Measurements from ENCODE around the gene PDIA5. TPM values are rescaled to one million over a fixed set of nuclear protein-coding genes. Genes with fewer than 3 reads are reported as not detected.

Gene PDIA5
- total RNA-seq, 1 experiment from 2014 or later = 24.3 TPM

GRCh38 chr3:123116116-123116515 is 49.3 kb downstream of the PDIA5 start:
- no peak overlapping the region for H4K5ac ChIP-seq (ENCODE audit: insufficient read length, low read depth, low read length)
- no peak overlapping the region for H2AK5ac ChIP-seq (ENCODE audit: insufficient read length, low read length)
- no peak overlapping the region for H2BK5ac ChIP-seq (ENCODE audit: insufficient read length, low read length)
- H3K79me2 ChIP-seq (ENCODE audit: insufficient read depth, low read length) = no peaks in the 10 kb centered on the region
- no peak overlapping the region for H3K56ac ChIP-seq (ENCODE audit: insufficient read length, low read depth, low read length)
- Mint-ChIP-seq H3K4me3 (no peak overlapping the region), H3K27ac (peak overlapping the region in 1 of 3 experiments; percentile 70; a peak in 1 of 7 replicates), H3K27me3 (ENCODE audit: low read depth) (no peaks in the 10 kb centered on the region), H3K4me1 (peaks cover 5 to 7% of the 10 kb centered on the region in 2 experiments), H3K36me3 (ENCODE audit: insufficient read depth in 1 of 3, low read depth in 3 of 3) (peaks cover 15 to 50% (median 20%) of the 10 kb centered on the region in 3 experiments), H3K9me3 (no peaks in the 10 kb centered on the region)
- no peak overlapping the region for H3T11ph ChIP-seq (ENCODE audit: low read length)
- H2BK12ac ChIP-seq (ENCODE audit: insufficient read length, low read depth, low read length) = no peak overlapping the region
- no peaks in the 10 kb centered on the region for H3K9me3 ChIP-seq (ENCODE audit: control insufficient read depth, low read depth, low read length)
- no peak overlapping the region for H3K14ac ChIP-seq (ENCODE audit: insufficient read depth, low read length)
- H3K27me3 ChIP-seq (ENCODE audit: insufficient read depth, low read length) = no peaks in the 10 kb centered on the region
- TF ChIP-seq CTCF (conservative IDR thresholded peaks at IDR 0.05) = no peak
- H3K4ac ChIP-seq (ENCODE audit: low read depth, low read length) = no peak overlapping the region
- H4K91ac ChIP-seq (ENCODE audit: insufficient read length, low read depth, low read length) = no peak overlapping the region
- H3K79me1 ChIP-seq (ENCODE audit: insufficient read depth, low read depth, low read length, poor library complexity, severe bottlenecking) = no peaks in the 10 kb centered on the region
- no peak overlapping the region for H2BK20ac ChIP-seq (ENCODE audit: low read depth, low read length, poor library complexity, severe bottlenecking)
- no peak overlapping the region for H4K8ac ChIP-seq (replicated peaks; ENCODE audit: insufficient read length, low read depth, low read length)
- H4K20me1 ChIP-seq (ENCODE audit: control insufficient read depth, insufficient read depth, insufficient read length) = no peaks in the 10 kb centered on the region
- DNase-seq = no peak
- H3K27ac ChIP-seq (ENCODE audit: insufficient read length, low read depth, low read length) = no peak overlapping the region
- H3K23me2 ChIP-seq (ENCODE audit: insufficient read length, low read depth, low read length, poor library complexity, severe bottlenecking) = no peaks in the 10 kb centered on the region
- no peak overlapping the region for H2BK120ac ChIP-seq (ENCODE audit: low read depth, low read length, poor library complexity, severe bottlenecking)
- H3K4me2 ChIP-seq (ENCODE audit: insufficient read depth, insufficient read length, low read length) = no peak overlapping the region
- no peak overlapping the region for H3K18ac ChIP-seq (ENCODE audit: insufficient read length, low read depth, low read length)
- no peak overlapping the region for H2BK15ac ChIP-seq (ENCODE audit: low read depth, low read length)
- no peak overlapping the region for H3K9ac ChIP-seq (ENCODE audit: extremely low read depth, insufficient read length, low read length)
- no peaks in the 10 kb centered on the region for H3K4me1 ChIP-seq (ENCODE audit: insufficient read depth, low read length)
- no peak overlapping the region for H2AFZ ChIP-seq (ENCODE audit: low read length)
- H3K23ac ChIP-seq (ENCODE audit: insufficient read length, low read depth, low read length) = no peak overlapping the region
- no CpG with 5 or more reads among the region's 10 CpGs for WGBS (ENCODE audit: extremely low coverage, insufficient read length, low lambda C conversion rate)

All from H9 (cell line).